ENCODE results near the gene NHLRC1. TPM values are rescaled to one million over a fixed set of nuclear protein-coding genes. Genes with fewer than 3 reads are reported as not detected.

NHLRC1 gene
- total and polyA plus RNA-seq, 2 of the 8 experiments (the other 6 are each of a cell fraction or from before 2014, with no cell fraction given): 0.57 to 0.58 TPM

DNA sequence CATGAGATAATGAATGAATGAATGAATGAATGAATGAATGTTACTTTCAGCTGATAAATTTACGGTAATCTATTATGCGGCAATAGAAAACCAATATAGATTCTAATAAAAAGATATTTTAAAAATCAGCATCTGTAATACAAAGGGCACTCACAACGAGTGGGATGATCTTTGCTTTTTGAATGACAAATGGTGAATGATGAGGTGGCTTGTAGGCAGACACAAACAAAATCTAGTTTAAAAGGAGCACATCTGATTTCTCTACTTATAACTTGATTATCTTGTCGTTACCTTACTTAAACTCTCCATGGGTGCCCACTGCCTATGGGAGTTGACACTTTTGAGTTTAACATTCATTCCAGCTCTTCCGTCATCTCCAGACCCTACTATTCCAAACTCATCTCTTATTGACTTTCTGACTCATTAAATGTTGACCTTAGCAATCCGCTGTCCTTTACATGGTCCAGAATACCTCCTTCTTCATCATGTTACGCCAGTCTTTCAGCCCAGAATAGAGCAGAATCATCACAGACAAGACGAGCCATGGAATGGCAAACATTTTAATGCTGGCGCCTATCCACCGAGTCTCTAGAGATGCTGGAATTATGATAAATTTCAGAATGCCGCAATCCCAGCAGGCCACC, 41.3 kb downstream of the NHLRC1 start:
- H3K9ac ChIP-seq (replicated peaks in 1 of 4; ENCODE audit: extremely low read depth in 1 of 4, low read depth in 3 of 4, low read length in 3 of 4): no peak overlapping the region
- ChIA-PET CTCF (ENCODE audit: partially characterized antibody) (interaction anchor here (3.4 kb wide), 1 partner anchor 41 kb away, joined by 9 read pairs; the partner anchor contains the start of gene NHLRC1), POLR2A (ENCODE audit: partially characterized antibody) (no interaction called here)
- no peak overlapping the region for H3K4me3 ChIP-seq (ENCODE audit: extremely low read depth in 1 of 4, insufficient read depth in 2 of 4, low read depth in 3 of 4, low read length in 4 of 4)
- WGBS, 2 experiments (ENCODE audit: extremely low coverage in 1 of 2, insufficient coverage in 1 of 2, insufficient read length in 1 of 2, insufficient replicate concordance in 2 of 2, low coverage in 1 of 2, low lambda C conversion rate in 2 of 2, missing lambda C conversion rate in 1 of 2): 93% methylated on average over 11 of the region's 11 CpGs; no CpG with 5 or more reads in 1 of the 2 experiments
- no peaks in the 10 kb centered on the region for H3K9me3 ChIP-seq (ENCODE audit: insufficient read depth in 2 of 2, low read depth in 1 of 2, low read length in 1 of 2)
- no peak overlapping the region for H3K27ac ChIP-seq (ENCODE audit: low read depth, low read length)
- H2AFZ ChIP-seq (ENCODE audit: low read length): no peak overlapping the region
- H4K5ac ChIP-seq (ENCODE audit: insufficient read length, low read depth, low read length): no peak overlapping the region
- no peaks in the 10 kb centered on the region for H3K27me3 ChIP-seq (replicated peaks in 1 of 4; ENCODE audit: control insufficient read depth in 3 of 4, extremely low read depth in 1 of 4, insufficient read depth in 3 of 4, low read length in 3 of 4)
- DNase-seq (ENCODE audit: low read depth in 1 of 2, low spot score in 2 of 2) (no peak), FAIRE-seq (no peak)
- no peak overlapping the region for H2BK12ac ChIP-seq (ENCODE audit: low read depth, low read length)
- H3K79me1 ChIP-seq (ENCODE audit: low read depth, low read length): no peaks in the 10 kb centered on the region
- H2AK5ac ChIP-seq (ENCODE audit: low read depth, low read length): no peak overlapping the region
- no peak overlapping the region for H2BK20ac ChIP-seq (ENCODE audit: low read length)
- no peak overlapping the region for H4K8ac ChIP-seq (ENCODE audit: extremely low read depth, insufficient read depth, low read length)
- H3K56ac ChIP-seq (replicated peaks; ENCODE audit: insufficient read length, low read depth, low read length): no peak overlapping the region
- H2BK5ac ChIP-seq (ENCODE audit: low read depth, low read length): no peak overlapping the region
- H3K23ac ChIP-seq (ENCODE audit: insufficient read length): no peak overlapping the region
- H3K4ac ChIP-seq (replicated peaks; ENCODE audit: insufficient read length, low read depth, low read length): no peak overlapping the region
- H2BK120ac ChIP-seq (replicated peaks; ENCODE audit: low read depth, low read length): no peak overlapping the region
- no peaks in the 10 kb centered on the region for H3K79me2 ChIP-seq (ENCODE audit: control insufficient read depth in 1 of 2, insufficient read depth in 2 of 2, low read length in 2 of 2)
- H3K36me3 ChIP-seq (ENCODE audit: control insufficient read depth in 2 of 4, insufficient read depth in 4 of 4, low read length in 3 of 4): no peaks in the 10 kb centered on the region
- H3K14ac ChIP-seq (ENCODE audit: insufficient read length): no peak overlapping the region
- H3K18ac ChIP-seq (ENCODE audit: extremely low read depth, low read length): no peak overlapping the region
- H3K4me2 ChIP-seq (ENCODE audit: insufficient read depth in 1 of 2, low read depth in 2 of 2, low read length in 2 of 2): no peak overlapping the region
- H2BK15ac ChIP-seq (ENCODE audit: low read length): no peak overlapping the region
- no peaks in the 10 kb centered on the region for H3K4me1 ChIP-seq (replicated peaks in 1 of 4; ENCODE audit: control insufficient read depth in 3 of 4, insufficient read depth in 4 of 4, low read length in 3 of 4)
- no peaks in the 10 kb centered on the region for H4K20me1 ChIP-seq (replicated peaks in 1 of 2; ENCODE audit: control insufficient read depth in 1 of 2, insufficient read depth in 2 of 2, low read length in 2 of 2)
- H3K23me2 ChIP-seq (ENCODE audit: low read depth, low read length): no peaks in the 10 kb centered on the region
- no peak overlapping the region for H4K91ac ChIP-seq (replicated peaks; ENCODE audit: insufficient read length, low read length)
- TF ChIP-seq NRF1 (IDR thresholded peaks at IDR 0.05; ENCODE audit: low read depth, low read length): no peak
- TF ChIP-seq RAD21 (IDR thresholded peaks at IDR 0.05 in 1 of 2, conservative IDR thresholded peaks at IDR 0.05 in 1 of 2; ENCODE audit: low read depth in 2 of 2, low read length in 2 of 2): no peak
- TF ChIP-seq, protein P1, sequence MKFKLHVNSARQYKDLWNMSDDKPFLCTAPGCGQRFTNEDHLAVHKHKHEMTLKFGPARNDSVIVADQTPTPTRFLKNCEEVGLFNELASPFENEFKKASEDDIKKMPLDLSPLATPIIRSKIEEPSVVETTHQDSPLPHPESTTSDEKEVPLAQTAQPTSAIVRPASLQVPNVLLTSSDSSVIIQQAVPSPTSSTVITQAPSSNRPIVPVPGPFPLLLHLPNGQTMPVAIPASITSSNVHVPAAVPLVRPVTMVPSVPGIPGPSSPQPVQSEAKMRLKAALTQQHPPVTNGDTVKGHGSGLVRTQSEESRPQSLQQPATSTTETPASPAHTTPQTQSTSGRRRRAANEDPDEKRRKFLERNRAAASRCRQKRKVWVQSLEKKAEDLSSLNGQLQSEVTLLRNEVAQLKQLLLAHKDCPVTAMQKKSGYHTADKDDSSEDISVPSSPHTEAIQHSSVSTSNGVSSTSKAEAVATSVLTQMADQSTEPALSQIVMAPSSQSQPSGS (IDR thresholded peaks at IDR 0.05; ENCODE audit: low read length): no peak
- no peak for TF ChIP-seq YY1 (IDR thresholded peaks at IDR 0.05; ENCODE audit: low read depth, low read length)
- no peak for TF ChIP-seq SAP30 (IDR thresholded peaks at IDR 0.05; ENCODE audit: insufficient read depth, insufficient replicate concordance, low read length)
- TF ChIP-seq SIX5 (IDR thresholded peaks at IDR 0.05; ENCODE audit: low read depth, low read length): no peak
- TF ChIP-seq EP300 (IDR thresholded peaks at IDR 0.05; ENCODE audit: borderline replicate concordance in 1 of 2, low read depth in 2 of 2, low read length in 2 of 2): no peak
